Gastroesophageal sphincter (tissue), 3 donors: ENCODE data around the gene NOP14.
A peak's percentile ranks its signal among the peaks of the same experiment; 100 is the strongest.

Source experiments
- CTCF ChIP-seq, 4 experiments: fragments of 200-600 bp in 2 of 4; fragments of 450-650 bp in 2 of 4; sonication (generic) in 1 of 4; IDR thresholded peaks; one replicate each; pipeline ENCODE4 v1.5.1; 2017 to 2019; ENCODE audit warnings: antibody characterized with exemption in 4 of 4, mild to moderate bottlenecking in 2 of 4, moderate library complexity in 2 of 4
- EP300 ChIP-seq: sonication (generic); formaldehyde crosslinking; IDR thresholded peaks from one replicate; pipeline ENCODE4 v1.6.1; 2017; ENCODE audit warnings: antibody characterized with exemption, mild to moderate bottlenecking
- POLR2A ChIP-seq, 2 donors: fragments of 450-650 bp; IDR thresholded peaks; one replicate each; pipeline ENCODE4 v1.6.1; 2017; ENCODE audit warnings: antibody characterized with exemption in 2 of 2, mild to moderate bottlenecking in 2 of 2, moderate library complexity in 1 of 2
- POLR2AphosphoS5 ChIP-seq: sonication (generic); formaldehyde crosslinking; IDR thresholded peaks from one replicate; pipeline ENCODE4 v1.6.1; 2017; ENCODE audit warnings: antibody characterized with exemption

DNA sequence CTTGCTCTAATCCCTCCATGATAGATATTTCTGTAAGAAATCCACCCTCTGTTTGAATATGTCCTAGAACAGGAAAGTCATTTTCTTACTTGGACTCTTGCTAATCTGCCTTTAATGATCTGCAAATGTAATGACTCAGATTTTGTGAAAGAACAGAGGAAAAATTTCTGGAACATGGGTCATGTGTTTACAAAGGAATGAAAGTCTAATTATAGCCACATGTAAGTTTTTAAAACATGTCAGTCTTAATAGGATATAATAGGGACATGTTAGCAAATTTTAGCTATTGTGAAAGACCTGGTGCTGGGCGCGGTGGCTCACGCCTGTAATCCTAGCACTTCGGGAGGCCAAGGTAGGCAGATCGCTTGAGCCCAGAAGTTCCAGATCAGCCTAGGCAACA is 47.8 kb upstream of the NOP14 start:
- TF ChIP-seq CTCF (IDR thresholded peaks at IDR 0.05) (no peak), POLR2AphosphoS5 (peak; percentile 55), POLR2A (IDR thresholded peaks at IDR 0.05) (no peak), EP300 (no peak)
